HG03066 (cell line): ENCODE measurements around the gene PBX3.
A peak's percentile ranks its signal among the peaks of the same experiment; 100 is the strongest.

Source experiments
- ATAC-seq: cut with Tn5 transposase; IDR thresholded peaks from one replicate; pipeline ENCODE4 v1.9.1; 2021; ENCODE audit warnings: low read depth; ENCODE audit not compliant: unreplicated experiment

PBX3 gene

DNA sequence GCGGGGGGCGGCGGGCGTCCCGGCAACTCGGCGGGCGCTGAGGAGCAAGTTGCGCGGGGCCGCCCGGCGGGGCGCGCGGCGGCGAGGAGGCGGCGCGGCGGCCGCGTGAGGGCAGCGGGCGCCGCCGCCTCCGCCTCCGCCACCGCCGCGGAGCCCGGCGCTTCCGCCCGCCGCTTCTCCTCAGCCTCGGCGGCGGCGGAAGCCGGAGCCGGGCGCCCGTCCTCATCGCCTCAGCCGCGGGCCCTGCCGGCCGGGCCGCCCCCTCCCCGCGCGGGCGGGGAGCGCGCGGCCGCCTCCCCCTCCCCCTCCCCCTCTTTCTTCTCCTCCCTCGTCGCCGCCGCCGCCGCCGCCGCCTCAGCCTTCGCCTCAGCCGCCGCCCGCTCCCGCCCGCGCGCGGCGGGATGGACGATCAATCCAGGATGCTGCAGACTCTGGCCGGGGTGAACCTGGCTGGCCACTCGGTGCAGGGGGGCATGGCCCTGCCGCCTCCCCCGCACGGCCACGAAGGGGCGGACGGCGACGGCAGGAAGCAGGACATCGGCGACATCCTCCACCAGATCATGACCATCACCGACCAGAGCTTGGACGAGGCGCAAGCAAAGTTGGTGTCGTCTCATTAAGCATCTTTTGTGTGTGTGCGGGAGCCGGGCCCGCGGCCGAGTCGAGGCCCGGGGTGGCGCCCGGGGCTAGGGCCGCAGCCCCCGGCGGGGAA lies at the start of gene PBX3:
TSS of gene PBX3 (plus strand) at position 321 of the 712 bp plus-strand sequence.
- peak; percentile 11 for ATAC-seq

GRCh38 chr9:125699870-125700269 lies 47.3 kb upstream of the PBX3 start:
- ATAC-seq: no peak

- peak; percentile 62 for ATAC-seq
Measured at GRCh38 chr9:125700791-125701190, 46.4 kb upstream of the PBX3 start.

DNA sequence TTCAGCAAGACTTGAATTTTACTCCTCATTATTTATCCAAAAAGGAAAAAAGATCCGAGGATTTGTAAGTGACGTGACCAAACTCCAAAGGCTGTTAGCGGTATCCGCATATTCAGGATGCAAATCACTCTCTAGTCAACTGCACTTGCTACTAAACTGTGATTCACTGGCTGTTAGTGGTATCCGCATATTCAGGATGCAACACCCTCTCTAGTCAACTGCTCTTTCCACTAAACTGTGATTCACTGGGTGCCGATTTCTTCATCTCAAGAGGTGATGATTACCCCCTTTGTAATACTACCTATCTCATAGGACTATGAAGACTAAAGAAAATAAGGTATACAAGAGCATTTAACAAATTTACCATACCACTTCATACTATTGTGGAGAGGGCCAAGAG lies 45.8 kb upstream of the PBX3 start:
- no peak for ATAC-seq

GRCh38 chr9:125703662-125704061 lies 43.5 kb upstream of the PBX3 start:
- ATAC-seq: no peak

GRCh38 chr9:125705893-125706292 lies 41.3 kb upstream of the PBX3 start:
- ATAC-seq: no peak

DNA sequence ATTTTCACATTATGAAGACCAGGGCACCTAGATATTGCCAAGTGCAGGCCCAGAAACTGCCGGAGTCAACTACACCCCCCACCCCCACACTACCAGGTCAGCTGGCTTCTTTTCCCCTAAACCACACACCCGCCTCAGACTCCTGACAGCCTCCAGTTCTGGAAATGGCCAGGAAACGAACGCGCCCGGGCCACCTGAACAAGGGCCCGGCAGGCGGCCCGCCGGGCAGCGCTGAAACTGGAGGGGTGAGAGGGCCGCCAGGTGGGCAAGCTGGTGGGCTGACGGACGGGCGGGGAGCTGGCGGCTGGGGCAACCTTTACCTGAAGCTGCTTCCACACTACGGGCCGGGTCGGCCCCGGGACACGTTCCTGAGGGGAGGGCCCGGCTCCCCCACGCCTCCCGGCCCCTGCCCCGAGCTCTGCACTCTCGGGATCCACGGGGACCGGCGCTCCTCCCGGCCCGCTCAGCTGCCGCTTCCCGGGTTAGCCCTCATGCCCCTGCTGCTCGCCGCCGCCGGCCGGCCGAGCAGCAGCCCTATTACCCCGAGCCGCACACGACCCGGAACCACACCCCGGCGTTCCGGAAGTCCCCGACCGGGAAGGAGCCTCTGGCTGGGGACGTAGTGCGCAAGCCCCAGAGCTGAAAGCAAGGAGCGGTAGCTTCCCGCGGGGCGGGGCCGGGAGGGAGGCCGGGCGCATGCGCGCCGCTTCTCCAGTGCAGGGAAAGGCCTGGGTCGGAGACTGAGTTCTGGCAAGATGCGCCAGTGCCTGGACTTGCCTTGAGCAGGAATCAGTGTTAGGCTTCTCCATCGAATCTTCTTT lies 40.3 kb upstream of the PBX3 start, which contains the start of gene MAPKAP1:
TSS of gene MAPKAP1 (minus strand) at position 558 of the 821 bp plus-strand sequence. CDS start 34,634 bp downstream, outside the sequence.
- peak; percentile 93 for ATAC-seq

DNA sequence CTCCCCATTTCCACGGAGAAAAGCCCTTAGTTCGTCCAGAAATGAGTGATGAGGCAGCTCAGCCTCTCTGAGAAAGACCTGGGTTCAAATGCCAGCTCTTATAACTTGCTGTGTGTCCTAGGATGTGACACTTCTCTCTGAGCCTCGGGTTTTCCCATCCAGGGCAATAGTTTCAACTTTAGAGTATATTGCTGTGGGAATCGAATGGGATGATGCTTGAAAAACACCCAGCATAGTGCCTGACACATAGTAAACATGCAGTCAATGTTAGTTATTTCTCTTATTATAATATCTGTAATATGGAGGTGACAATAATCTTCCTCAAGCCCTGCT lies 39.7 kb upstream of the PBX3 start:
- no peak for ATAC-seq

DNA sequence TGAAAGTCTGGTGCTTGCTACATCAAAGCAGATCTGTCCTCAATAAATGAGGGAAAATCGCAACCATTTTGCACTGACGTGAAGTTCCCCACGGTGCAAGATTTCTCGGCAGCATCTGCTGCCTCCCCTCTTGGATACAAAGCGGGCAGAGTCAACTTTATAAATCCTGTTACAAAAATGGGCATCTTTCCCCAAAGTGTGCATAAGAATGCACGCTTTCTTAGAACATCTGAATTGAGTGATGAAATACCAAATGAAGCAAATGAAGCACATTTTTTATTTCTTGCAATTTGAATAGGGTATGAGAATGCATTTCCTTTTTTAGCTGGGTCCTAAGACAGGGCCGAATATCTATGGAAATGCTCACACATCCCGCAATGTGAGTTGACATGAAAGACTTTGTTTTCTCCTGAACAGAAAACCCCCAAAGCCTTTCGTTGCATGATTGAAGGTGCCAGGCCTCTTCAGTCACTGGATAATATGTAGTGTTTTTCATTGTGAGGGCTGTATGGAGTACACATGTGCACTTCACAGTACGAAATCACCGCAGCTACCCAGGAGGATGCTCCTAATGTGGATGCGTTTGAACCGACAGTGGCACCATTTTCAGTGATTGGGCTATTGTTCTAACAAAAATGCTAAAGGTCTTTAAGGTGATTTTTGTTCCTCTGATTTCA lies 20.6 kb upstream of the PBX3 start:
- ATAC-seq: no peak

- no peak for ATAC-seq
Measured at GRCh38 chr9:125730168-125730567, 17.0 kb upstream of the PBX3 start.

- no peak for ATAC-seq
Measured at GRCh38 chr9:125732562-125732961, 14.6 kb upstream of the PBX3 start.

GRCh38 chr9:125739436-125739835 lies 7.7 kb upstream of the PBX3 start:
- ATAC-seq: no peak

DNA sequence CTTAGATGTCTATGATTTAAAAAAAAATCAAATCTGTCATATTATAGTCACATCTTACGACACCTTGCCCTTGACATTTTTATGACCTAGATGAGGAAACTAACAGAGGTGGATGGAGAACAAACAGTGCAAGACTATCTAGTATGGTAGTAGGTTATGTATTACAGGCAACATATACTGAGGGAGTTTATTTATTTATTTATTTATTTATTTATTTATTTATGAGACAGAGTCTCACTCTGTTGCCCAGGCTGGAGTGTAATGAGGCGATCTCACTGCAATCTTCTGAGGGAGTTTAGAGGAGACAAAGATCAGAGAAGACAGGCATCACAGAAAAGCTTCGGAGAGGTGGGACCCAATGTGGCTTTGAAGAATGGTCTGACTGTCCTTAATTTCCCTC lies 4.5 kb upstream of the PBX3 start:
- ATAC-seq: no peak

- ATAC-seq: no peak
Measured at GRCh38 chr9:125743682-125744428, 3.3 kb upstream of the PBX3 start.

GRCh38 chr9:125744616-125745015 lies 2.6 kb upstream of the PBX3 start:
- ATAC-seq: no peak

GRCh38 chr9:125745018-125745417 lies 2.2 kb upstream of the PBX3 start:
- no peak for ATAC-seq

GRCh38 chr9:125745682-125746016 lies 1.5 kb upstream of the PBX3 start:
- ATAC-seq: no peak

- peak; percentile 60 for ATAC-seq
Measured at GRCh38 chr9:125746017-125746773, 978 bp upstream of the PBX3 start.

DNA sequence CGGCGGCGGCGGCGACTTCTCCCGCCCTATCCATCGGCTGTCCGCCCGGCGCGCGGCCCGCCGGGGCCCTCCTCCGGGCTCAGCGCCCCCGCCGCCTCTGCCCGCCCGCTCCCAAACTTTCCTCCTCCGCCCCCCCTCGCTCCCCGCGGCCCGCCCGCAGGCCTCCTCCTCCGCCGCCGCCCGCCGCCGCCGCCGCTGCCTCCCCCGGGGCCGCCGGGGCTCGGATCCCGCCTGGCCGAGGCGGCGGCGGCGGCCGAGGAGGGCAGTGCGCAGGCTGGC lies 460 bp upstream of the PBX3 start:
- ATAC-seq: peak; percentile 7

GRCh38 chr9:125747765-125748445 lies 732 bp downstream of the PBX3 start:
- ATAC-seq: no peak
